ENCODE data around the gene BIRC2. TPM values are rescaled to one million over a fixed set of nuclear protein-coding genes. Genes with fewer than 3 reads are reported as not detected.

Gene BIRC2
- polyA plus RNA-seq, 1 of the 3 experiments (the other 2 are of a cell fraction) = 20.1 TPM

DNA sequence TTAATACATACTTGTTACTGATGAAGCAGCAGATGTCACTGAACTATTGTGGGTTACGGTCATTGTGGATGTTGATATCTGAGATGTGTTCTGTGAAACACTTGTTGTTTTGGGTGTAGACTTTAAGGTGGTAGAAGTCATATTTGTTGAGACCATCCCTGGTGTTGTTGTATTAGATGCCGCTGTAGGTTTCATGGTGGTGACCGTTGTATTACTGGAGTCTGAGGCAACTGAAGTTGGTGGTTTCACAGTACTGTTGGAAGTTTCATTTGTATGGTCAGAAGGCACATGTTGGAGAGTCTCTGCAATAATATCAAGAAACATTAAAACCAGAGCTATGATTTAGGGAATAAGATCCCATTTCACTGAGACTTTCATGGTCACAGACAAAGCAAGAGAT, 54.9 kb downstream of the BIRC2 start:
- H3K27me3 ChIP-seq (ENCODE audit: insufficient read depth) = no peaks in the 10 kb centered on the region
- POLR2A ChIA-PET = no interaction called here
- H3K4me1 ChIP-seq (ENCODE audit: control insufficient read depth in 1 of 2, insufficient read depth in 2 of 2, low read depth in 1 of 2, low read length in 1 of 2) = no peaks in the 10 kb centered on the region
- WGBS (ENCODE audit: low lambda C conversion rate) = 98% methylated on average over 3 of the region's 3 CpGs
- no peak overlapping the region for H3K4me3 ChIP-seq (ENCODE audit: low read depth in 2 of 2, low read length in 1 of 2)
- H3K36me3 ChIP-seq (replicated peaks in 1 of 2; ENCODE audit: control insufficient read depth in 1 of 2, insufficient read depth in 2 of 2, low read length in 1 of 2) = peaks cover 48 to 60% of the 10 kb centered on the region in 2 experiments
- no peaks in the 10 kb centered on the region for H4K20me1 ChIP-seq (ENCODE audit: insufficient read depth)
- no peak overlapping the region for H3K4me2 ChIP-seq
- CTCF ChIA-PET = interaction anchor here (0.6 to 4.3 kb wide), 4 partner anchors 11 to 94 kb away, joined by 3 to 30 read pairs (median 4); no protein-coding TSS in a partner anchor
- H2AFZ ChIP-seq (ENCODE audit: low read depth) = no peak overlapping the region
- peaks cover 79% of the 10 kb centered on the region; the same call in 1 of the 2 replicates for H3K79me2 ChIP-seq (ENCODE audit: insufficient read depth)
- no peak overlapping the region for H3K9ac ChIP-seq
- no peak for TF ChIP-seq GABPA (IDR thresholded peaks at IDR 0.05; ENCODE audit: low read depth)
- no peak for DNase-seq
- H3F3A ChIP-seq (replicated peaks; ENCODE audit: insufficient read depth) = peaks cover 26% of the 10 kb centered on the region
- no peaks in the 10 kb centered on the region for H3K9me3 ChIP-seq
- H3K27ac ChIP-seq (ENCODE audit: low read depth in 2 of 2, low read length in 1 of 2) = no peak overlapping the region
- H3K9me2 ChIP-seq = no peaks in the 10 kb centered on the region

DNA sequence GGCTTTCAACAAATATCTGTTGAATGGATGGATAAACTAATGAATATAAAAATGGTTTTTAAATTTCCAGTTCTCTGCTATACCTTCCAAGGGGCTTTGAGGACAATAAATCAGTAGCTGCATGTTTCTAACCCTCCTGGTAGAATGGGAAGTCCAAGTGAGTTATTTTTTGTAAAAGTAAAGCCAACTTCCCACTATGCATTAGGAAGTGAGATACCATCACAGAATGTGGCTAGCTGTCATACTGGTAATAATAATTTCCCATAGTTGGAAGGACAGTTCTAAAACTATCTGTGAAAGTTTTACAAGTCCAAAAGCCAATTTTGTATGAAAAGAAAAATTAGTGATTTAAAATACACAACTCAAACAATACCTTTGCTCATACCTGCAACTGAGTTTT, 55.5 kb downstream of the BIRC2 start:
- TF ChIP-seq YY1 (IDR thresholded peaks at IDR 0.05; ENCODE audit: low read depth) = no peak
- TF ChIP-seq SMC3 (IDR thresholded peaks at IDR 0.05; ENCODE audit: low read depth, low read length) = no peak
- TF ChIP-seq, protein P1, sequence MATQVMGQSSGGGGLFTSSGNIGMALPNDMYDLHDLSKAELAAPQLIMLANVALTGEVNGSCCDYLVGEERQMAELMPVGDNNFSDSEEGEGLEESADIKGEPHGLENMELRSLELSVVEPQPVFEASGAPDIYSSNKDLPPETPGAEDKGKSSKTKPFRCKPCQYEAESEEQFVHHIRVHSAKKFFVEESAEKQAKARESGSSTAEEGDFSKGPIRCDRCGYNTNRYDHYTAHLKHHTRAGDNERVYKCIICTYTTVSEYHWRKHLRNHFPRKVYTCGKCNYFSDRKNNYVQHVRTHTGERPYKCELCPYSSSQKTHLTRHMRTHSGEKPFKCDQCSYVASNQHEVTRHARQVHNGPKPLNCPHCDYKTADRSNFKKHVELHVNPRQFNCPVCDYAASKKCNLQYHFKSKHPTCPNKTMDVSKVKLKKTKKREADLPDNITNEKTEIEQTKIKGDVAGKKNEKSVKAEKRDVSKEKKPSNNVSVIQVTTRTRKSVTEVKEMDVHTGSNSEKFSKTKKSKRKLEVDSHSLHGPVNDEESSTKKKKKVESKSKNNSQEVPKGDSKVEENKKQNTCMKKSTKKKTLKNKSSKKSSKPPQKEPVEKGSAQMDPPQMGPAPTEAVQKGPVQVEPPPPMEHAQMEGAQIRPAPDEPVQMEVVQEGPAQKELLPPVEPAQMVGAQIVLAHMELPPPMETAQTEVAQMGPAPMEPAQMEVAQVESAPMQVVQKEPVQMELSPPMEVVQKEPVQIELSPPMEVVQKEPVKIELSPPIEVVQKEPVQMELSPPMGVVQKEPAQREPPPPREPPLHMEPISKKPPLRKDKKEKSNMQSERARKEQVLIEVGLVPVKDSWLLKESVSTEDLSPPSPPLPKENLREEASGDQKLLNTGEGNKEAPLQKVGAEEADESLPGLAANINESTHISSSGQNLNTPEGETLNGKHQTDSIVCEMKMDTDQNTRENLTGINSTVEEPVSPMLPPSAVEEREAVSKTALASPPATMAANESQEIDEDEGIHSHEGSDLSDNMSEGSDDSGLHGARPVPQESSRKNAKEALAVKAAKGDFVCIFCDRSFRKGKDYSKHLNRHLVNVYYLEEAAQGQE (IDR thresholded peaks at IDR 0.05; ENCODE audit: low read depth, low read length) = no peak
- no peak for TF ChIP-seq GABPA (IDR thresholded peaks at IDR 0.05; ENCODE audit: low read depth)
- no peak for TF ChIP-seq RFX5 (IDR thresholded peaks at IDR 0.05; ENCODE audit: low read length)
- TF ChIP-seq TCF12 (IDR thresholded peaks at IDR 0.05) = no peak
- TF ChIP-seq, protein P2, sequence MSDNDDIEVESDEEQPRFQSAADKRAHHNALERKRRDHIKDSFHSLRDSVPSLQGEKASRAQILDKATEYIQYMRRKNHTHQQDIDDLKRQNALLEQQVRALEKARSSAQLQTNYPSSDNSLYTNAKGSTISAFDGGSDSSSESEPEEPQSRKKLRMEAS (IDR thresholded peaks at IDR 0.05; ENCODE audit: low read depth) = no peak
- TF ChIP-seq, protein P3, sequence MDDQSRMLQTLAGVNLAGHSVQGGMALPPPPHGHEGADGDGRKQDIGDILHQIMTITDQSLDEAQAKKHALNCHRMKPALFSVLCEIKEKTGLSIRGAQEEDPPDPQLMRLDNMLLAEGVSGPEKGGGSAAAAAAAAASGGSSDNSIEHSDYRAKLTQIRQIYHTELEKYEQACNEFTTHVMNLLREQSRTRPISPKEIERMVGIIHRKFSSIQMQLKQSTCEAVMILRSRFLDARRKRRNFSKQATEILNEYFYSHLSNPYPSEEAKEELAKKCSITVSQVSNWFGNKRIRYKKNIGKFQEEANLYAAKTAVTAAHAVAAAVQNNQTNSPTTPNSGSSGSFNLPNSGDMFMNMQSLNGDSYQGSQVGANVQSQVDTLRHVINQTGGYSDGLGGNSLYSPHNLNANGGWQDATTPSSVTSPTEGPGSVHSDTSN (IDR thresholded peaks at IDR 0.05) = no peak
- TF ChIP-seq, protein P4, sequence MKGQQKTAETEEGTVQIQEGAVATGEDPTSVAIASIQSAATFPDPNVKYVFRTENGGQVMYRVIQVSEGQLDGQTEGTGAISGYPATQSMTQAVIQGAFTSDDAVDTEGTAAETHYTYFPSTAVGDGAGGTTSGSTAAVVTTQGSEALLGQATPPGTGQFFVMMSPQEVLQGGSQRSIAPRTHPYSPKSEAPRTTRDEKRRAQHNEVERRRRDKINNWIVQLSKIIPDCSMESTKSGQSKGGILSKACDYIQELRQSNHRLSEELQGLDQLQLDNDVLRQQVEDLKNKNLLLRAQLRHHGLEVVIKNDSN (IDR thresholded peaks at IDR 0.05; ENCODE audit: borderline replicate concordance, low read depth) = no peak
- TF ChIP-seq, protein P5, sequence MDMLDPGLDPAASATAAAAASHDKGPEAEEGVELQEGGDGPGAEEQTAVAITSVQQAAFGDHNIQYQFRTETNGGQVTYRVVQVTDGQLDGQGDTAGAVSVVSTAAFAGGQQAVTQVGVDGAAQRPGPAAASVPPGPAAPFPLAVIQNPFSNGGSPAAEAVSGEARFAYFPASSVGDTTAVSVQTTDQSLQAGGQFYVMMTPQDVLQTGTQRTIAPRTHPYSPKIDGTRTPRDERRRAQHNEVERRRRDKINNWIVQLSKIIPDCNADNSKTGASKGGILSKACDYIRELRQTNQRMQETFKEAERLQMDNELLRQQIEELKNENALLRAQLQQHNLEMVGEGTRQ (IDR thresholded peaks at IDR 0.05; ENCODE audit: borderline replicate concordance, low read depth, low read length) = no peak
- TF ChIP-seq MXI1 (IDR thresholded peaks at IDR 0.05; ENCODE audit: low read depth, low read length) = no peak
- TF ChIP-seq ELF1 (IDR thresholded peaks at IDR 0.05) = no peak
- no peak for TF ChIP-seq RAD21 (IDR thresholded peaks at IDR 0.05; ENCODE audit: low read length)
- TF ChIP-seq, protein P6, sequence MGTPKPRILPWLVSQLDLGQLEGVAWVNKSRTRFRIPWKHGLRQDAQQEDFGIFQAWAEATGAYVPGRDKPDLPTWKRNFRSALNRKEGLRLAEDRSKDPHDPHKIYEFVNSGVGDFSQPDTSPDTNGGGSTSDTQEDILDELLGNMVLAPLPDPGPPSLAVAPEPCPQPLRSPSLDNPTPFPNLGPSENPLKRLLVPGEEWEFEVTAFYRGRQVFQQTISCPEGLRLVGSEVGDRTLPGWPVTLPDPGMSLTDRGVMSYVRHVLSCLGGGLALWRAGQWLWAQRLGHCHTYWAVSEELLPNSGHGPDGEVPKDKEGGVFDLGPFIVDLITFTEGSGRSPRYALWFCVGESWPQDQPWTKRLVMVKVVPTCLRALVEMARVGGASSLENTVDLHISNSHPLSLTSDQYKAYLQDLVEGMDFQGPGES (IDR thresholded peaks at IDR 0.05; ENCODE audit: low read depth, low read length) = no peak
- TF ChIP-seq RXRA (IDR thresholded peaks at IDR 0.05; ENCODE audit: borderline replicate concordance, low read depth) = no peak
- no peak for TF ChIP-seq POLR2AphosphoS5 (IDR thresholded peaks at IDR 0.05; ENCODE audit: low read depth, low read length)
- no peak for TF ChIP-seq EP300 (IDR thresholded peaks at IDR 0.05; ENCODE audit: borderline replicate concordance in 1 of 2, low read depth in 1 of 2, low read length in 1 of 2)
- TF ChIP-seq RCOR1 (IDR thresholded peaks at IDR 0.05; ENCODE audit: low read length) = no peak
- TF ChIP-seq SIN3A (IDR thresholded peaks at IDR 0.05; ENCODE audit: borderline replicate concordance, low read depth, low read length) = no peak
- no peak for TF ChIP-seq FOXM1 (IDR thresholded peaks at IDR 0.05; ENCODE audit: low read depth)
- Histone ChIP-seq H3K4me2 (no peak overlapping the region), H3K36me3 (replicated peaks in 1 of 2; ENCODE audit: control insufficient read depth in 1 of 2, insufficient read depth in 2 of 2, low read length in 1 of 2) (peaks cover 43 to 58% of the 10 kb centered on the region in 2 experiments), H3K27ac (ENCODE audit: low read depth in 2 of 2, low read length in 1 of 2) (no peak overlapping the region), H3K79me2 (ENCODE audit: insufficient read depth) (peaks cover 83% of the 10 kb centered on the region), H3K9ac (no peak overlapping the region), H2AFZ (ENCODE audit: low read depth) (no peak overlapping the region), H3K4me3 (ENCODE audit: low read depth in 2 of 2, low read length in 1 of 2) (no peak overlapping the region), H3K9me3 (no peaks in the 10 kb centered on the region), H3F3A (replicated peaks; ENCODE audit: insufficient read depth) (peaks cover 24% of the 10 kb centered on the region), H3K9me2 (no peaks in the 10 kb centered on the region), H4K20me1 (ENCODE audit: insufficient read depth) (no peaks in the 10 kb centered on the region), H3K4me1 (ENCODE audit: control insufficient read depth in 1 of 2, insufficient read depth in 2 of 2, low read depth in 1 of 2, low read length in 1 of 2) (no peaks in the 10 kb centered on the region; a peak in 1 of 4 replicates), H3K27me3 (ENCODE audit: insufficient read depth) (no peaks in the 10 kb centered on the region)
- DNase-seq = no peak
- CTCF ChIA-PET = interaction anchor here (1.3 to 4.3 kb wide), 2 partner anchors 11 to 93 kb away, joined by 6 to 30 read pairs; no protein-coding TSS in a partner anchor
- POLR2A ChIA-PET = no interaction called here
